ENCODE measurements around the gene PDCD2L.

DNA sequence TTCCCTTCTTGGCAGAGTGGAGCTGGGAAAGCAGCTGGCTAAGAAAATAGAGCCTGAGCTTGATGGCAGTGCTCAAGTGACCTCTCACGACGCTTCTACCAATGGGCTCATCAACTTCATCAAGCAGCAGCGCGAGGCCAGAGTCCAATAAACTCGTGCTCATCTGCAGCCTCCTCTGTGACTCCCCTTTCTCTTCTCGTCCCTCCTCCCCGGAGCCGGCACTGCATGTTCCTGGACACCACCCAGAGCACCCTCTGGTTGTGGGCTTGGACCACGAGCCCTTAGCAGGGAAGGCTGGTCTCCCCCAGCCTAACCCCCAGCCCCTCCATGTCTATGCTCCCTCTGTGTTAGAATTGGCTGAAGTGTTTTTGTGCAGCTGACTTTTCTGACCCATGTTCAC lies 4.3 kb upstream of the PDCD2L start:
- TF ChIP-seq, protein P1, sequence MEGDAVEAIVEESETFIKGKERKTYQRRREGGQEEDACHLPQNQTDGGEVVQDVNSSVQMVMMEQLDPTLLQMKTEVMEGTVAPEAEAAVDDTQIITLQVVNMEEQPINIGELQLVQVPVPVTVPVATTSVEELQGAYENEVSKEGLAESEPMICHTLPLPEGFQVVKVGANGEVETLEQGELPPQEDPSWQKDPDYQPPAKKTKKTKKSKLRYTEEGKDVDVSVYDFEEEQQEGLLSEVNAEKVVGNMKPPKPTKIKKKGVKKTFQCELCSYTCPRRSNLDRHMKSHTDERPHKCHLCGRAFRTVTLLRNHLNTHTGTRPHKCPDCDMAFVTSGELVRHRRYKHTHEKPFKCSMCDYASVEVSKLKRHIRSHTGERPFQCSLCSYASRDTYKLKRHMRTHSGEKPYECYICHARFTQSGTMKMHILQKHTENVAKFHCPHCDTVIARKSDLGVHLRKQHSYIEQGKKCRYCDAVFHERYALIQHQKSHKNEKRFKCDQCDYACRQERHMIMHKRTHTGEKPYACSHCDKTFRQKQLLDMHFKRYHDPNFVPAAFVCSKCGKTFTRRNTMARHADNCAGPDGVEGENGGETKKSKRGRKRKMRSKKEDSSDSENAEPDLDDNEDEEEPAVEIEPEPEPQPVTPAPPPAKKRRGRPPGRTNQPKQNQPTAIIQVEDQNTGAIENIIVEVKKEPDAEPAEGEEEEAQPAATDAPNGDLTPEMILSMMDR (IDR thresholded peaks at IDR 0.05; ENCODE audit: borderline replicate concordance, extremely low read depth, low read length, poor library complexity, severe bottlenecking), result no peak
- no peak for TF ChIP-seq EZH2 (IDR thresholded peaks at IDR 0.05; ENCODE audit: borderline replicate concordance, low read depth, low read length, severe bottlenecking)
